ENCODE data around the gene DEFB132. TPM values are rescaled to one million over a fixed set of nuclear protein-coding genes. Genes with fewer than 3 reads are reported as not detected.

Gene DEFB132
- total and polyA plus RNA-seq, 2 of the 4 experiments (the other 2 are of a cell fraction) = not detected

DNA sequence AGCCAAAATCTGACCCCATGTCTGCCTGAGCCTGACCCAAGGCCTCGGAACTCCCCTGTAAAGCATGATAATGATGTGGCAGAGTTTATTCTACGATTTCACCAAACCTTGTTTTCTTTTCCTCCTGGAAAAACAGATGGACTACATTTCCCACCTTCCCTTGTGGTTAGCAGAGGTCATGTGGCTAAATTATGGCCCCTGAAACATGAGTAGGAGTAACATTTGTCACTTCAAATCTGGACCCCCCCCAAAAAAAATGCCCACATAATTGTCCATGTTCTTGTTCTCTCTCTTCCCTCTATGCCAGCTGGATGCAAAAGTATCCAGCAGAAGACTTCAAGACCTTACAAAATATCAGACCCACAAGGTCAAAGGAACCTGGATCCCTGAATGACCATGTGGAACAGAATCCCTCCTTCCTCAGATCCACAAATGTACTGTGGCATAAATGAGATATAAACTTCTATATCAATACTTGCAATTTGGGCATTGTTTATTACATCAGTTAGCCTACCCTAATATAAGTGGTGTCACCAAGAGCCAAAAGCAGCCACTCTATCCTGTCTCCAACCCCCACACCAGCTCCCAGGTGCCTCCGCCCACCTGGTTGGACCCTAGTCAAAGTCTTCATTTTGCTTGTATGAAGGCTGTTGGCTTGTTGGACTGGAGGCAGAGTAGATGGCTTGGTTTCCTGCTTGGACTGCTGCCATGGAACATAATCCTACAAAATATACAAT lies 31.6 kb downstream of the DEFB132 start:
- Histone ChIP-seq H3K9ac (ENCODE audit: low read depth, low read length) (no peak overlapping the region), H3K4me3 (ENCODE audit: insufficient read depth, low read depth, low read length) (peak overlapping the region; percentile 87; the same call in 1 of the 2 replicates), H2BK15ac (ENCODE audit: low read depth, low read length) (no peak overlapping the region), H3K27me3 (ENCODE audit: control insufficient read depth, insufficient read depth, low read length) (no peaks in the 10 kb centered on the region), H3K4ac (ENCODE audit: low read depth, low read length) (no peak overlapping the region), H4K5ac (ENCODE audit: low read depth, low read length) (no peak overlapping the region), H2BK5ac (ENCODE audit: low read depth, low read length, poor library complexity, severe bottlenecking) (no peak overlapping the region), H3K36me3 (ENCODE audit: control insufficient read depth, insufficient read depth, low read length) (no peaks in the 10 kb centered on the region), H3K27ac (ENCODE audit: insufficient read depth, low read length) (no peak overlapping the region), H4K91ac (ENCODE audit: insufficient read depth, low read depth, low read length) (no peak overlapping the region), H3K4me2 (ENCODE audit: low read depth, low read length) (peak overlapping the region; percentile 89), H3K23ac (ENCODE audit: low read depth, low read length) (no peak overlapping the region), H2AK9ac (replicated peaks; ENCODE audit: low read depth, low read length, poor library complexity) (no peak overlapping the region), H4K8ac (ENCODE audit: low read depth in 2 of 2, low read length in 2 of 2) (no peak overlapping the region), H2BK20ac (ENCODE audit: low read depth, low read length) (no peak overlapping the region), H3K56ac (ENCODE audit: extremely low read depth, insufficient read depth, low read length) (no peak overlapping the region), H3K4me1 (ENCODE audit: control insufficient read depth, insufficient read depth, low read length) (peaks cover 7% of the 10 kb centered on the region), H3K14ac (replicated peaks; ENCODE audit: low read depth, low read length) (no peak overlapping the region), H3K79me1 (ENCODE audit: low read depth in 1 of 2, low read length in 2 of 2) (peaks cover 11 to 23% of the 10 kb centered on the region in 2 experiments; a peak in 3 of 4 replicates), H3K18ac (ENCODE audit: low read depth, low read length) (no peak overlapping the region), H2AK5ac (ENCODE audit: low read depth, low read length) (peak overlapping the region; percentile 36; the same call in 1 of the 2 replicates), H2AFZ (replicated peaks; ENCODE audit: low read length, poor library complexity) (no peak overlapping the region), H3K9me3 (ENCODE audit: control insufficient read depth, insufficient read depth, low read length) (no peaks in the 10 kb centered on the region), H3K9me1 (ENCODE audit: insufficient read depth, low read length) (peaks cover 9% of the 10 kb centered on the region), H2BK120ac (ENCODE audit: low read depth, low read length) (no peak overlapping the region), H4K20me1 (ENCODE audit: insufficient read depth, low read length) (no peaks in the 10 kb centered on the region)
- ATAC-seq (ENCODE audit: low read depth) (no peak), DNase-seq (no peak)
- WGBS, 2 experiments (ENCODE audit: extremely low coverage in 2 of 2, insufficient read length in 1 of 2) = no CpG with 5 or more reads among the region's 3 CpGs
- TF ChIP-seq, protein P1, sequence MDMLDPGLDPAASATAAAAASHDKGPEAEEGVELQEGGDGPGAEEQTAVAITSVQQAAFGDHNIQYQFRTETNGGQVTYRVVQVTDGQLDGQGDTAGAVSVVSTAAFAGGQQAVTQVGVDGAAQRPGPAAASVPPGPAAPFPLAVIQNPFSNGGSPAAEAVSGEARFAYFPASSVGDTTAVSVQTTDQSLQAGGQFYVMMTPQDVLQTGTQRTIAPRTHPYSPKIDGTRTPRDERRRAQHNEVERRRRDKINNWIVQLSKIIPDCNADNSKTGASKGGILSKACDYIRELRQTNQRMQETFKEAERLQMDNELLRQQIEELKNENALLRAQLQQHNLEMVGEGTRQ (IDR thresholded peaks at IDR 0.05; ENCODE audit: low read depth, low read length) = no peak
- TF ChIP-seq RFX5 (IDR thresholded peaks at IDR 0.05; ENCODE audit: low read depth, low read length) (no peak), SMC3 (IDR thresholded peaks at IDR 0.05; ENCODE audit: low read depth, low read length) (no peak), NFE2L2 (IDR thresholded peaks at IDR 0.05; ENCODE audit: low read depth, low read length) (no peak), MXI1 (IDR thresholded peaks at IDR 0.05; ENCODE audit: borderline replicate concordance, low read depth, low read length) (no peak), FOS (IDR thresholded peaks at IDR 0.05; ENCODE audit: low read depth, low read length) (no peak), MAFK (IDR thresholded peaks at IDR 0.05; ENCODE audit: low read depth, low read length) (no peak)
- TF ChIP-seq, protein P2, sequence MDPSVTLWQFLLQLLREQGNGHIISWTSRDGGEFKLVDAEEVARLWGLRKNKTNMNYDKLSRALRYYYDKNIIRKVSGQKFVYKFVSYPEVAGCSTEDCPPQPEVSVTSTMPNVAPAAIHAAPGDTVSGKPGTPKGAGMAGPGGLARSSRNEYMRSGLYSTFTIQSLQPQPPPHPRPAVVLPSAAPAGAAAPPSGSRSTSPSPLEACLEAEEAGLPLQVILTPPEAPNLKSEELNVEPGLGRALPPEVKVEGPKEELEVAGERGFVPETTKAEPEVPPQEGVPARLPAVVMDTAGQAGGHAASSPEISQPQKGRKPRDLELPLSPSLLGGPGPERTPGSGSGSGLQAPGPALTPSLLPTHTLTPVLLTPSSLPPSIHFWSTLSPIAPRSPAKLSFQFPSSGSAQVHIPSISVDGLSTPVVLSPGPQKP (IDR thresholded peaks at IDR 0.05; ENCODE audit: borderline replicate concordance, low read depth, low read length) = no peak
- dilution Hi-C loops (cut with HindIII; ENCODE audit: low sequenced_read_pairs, unreplicated experiment) (no loop called here), in situ Hi-C loops (cut with MboI; ENCODE audit: low sequenced_read_pairs) (no loop called here), intact Hi-C loops (cut with micrococcal nuclease) (no loop called here)
- CTCF ChIA-PET = no interaction called here
- BruUV-seq (replicated peaks) = no TSS peak
- POLR2A ChIA-PET (ENCODE audit: unreplicated experiment) = no interaction called here
